HG03045 (cell line): ENCODE measurements around the gene LRRC26.

Source experiments
- ATAC-seq: cut with Tn5 transposase; IDR thresholded peaks from one replicate; pipeline ENCODE4 v1.9.1; 2021; ENCODE audit warnings: mild to moderate bottlenecking, moderate library complexity; ENCODE audit not compliant: unreplicated experiment

The LRRC26 gene

DNA sequence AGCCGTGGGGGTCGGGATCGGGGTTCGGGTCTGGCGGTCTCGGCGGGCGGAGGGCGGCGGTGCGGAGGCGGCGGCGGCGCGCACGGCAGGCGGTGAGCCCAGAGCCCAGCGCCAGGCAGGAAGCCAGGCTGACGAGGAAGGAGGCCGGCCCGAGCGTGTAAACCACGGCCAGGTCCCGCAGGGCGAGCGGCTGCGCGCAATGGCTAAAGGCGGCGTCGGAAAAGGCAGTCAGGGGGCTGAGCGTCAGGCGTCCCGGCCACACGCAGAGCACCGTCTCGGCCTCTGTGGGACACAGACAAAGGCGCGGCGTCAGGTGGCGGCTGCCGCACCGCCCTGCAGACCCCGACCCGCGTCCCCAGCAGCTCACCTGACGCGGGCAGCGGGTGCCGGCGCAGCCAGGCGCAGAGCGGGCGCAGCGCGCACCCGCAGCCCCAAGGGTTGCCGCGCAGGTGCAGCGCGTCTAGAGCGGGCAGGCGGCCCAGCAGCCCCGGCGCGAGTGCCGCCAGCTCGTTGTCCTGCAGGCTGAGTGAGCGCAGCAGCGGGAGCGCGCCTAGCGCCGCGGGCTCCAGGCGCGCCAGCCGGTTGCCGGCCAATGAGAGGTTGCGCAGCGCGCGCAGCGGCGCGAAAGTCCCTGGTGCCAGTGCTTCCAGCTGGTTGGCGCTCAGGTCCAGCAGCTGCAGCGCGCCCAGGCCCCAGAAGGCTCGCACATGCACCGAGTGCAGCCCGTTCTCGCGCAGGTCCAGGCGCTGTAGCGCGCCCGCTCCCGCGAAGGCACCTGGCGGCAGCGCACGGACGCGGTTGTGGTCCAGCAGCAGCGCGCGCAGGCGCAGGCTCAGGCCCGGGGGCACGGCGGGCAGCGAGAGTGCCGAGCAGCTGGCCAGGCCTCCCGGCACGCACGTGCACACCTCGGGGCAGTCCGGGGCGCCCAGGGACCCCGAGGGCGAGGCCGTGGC is 671 bp downstream of the LRRC26 start:
- ATAC-seq, result no peak

DNA sequence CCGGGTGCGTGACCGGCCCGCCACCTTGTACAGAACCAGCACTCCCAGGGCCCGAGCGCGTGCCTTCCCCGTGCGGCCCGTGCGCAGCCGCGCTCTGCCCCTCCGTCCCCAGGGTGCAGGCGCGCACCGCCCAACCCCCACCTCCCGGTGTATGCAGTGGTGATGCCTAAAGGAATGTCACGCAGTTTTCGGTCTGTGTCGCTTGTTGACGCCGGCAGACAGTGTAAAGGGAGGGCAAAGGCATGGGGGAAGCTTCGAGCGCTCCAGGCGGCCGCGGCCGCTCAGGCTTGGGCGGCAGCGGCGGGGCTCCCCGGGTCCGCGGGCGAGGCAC is 1.3 kb downstream of the LRRC26 start:
- no peak for ATAC-seq

DNA sequence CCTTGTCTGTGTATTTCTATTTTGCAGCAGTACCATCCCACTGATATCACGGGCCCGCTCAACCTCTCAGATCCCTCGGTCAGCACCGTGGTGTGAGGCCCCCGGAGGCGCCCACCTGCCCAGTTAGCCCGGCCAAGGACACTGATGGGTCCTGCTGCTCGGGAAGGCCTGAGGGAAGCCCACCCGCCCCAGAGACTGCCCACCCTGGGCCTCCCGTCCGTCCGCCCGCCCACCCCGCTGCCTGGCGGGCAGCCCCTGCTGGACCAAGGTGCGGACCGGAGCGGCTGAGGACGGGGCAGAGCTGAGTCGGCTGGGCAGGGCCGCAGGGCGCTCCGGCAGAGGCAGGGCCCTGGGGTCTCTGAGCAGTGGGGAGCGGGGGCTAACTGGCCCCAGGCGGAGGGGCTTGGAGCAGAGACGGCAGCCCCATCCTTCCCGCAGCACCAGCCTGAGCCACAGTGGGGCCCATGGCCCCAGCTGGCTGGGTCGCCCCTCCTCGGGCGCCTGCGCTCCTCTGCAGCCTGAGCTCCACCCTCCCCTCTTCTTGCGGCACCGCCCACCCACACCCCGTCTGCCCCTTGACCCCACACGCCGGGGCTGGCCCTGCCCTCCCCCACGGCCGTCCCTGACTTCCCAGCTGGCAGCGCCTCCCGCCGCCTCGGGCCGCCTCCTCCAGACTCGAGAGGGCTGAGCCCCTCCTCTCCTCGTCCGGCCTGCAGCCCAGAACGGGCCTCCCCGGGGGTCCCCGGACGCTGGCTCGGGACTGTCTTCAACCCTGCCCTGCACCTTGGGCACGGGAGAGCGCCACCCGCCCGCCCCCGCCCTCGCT is 1.9 kb downstream of the LRRC26 start:
- no peak for ATAC-seq

DNA sequence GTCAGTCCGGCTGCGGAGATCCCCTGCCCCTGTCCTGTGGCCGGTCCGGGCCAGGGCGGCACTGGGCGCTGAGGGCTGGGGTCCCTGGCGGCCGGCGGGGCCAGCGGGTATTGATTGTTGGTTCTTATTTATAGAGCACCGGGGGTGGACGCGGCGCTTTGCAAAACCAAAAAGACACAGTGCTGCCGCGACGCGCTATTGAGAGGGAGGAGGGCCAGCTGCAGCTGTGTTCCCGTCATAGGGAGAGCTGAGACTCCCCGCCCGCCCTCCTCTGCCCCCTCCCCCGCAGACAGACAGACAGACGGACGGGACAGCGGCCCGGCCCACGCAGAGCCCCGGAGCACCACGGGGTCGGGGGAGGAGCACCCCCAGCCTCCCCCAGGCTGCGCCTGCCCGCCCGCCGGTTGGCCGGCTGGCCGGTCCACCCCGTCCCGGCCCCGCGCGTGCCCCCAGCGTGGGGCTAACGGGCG is 2.5 kb downstream of the LRRC26 start:
- ATAC-seq, result no peak

DNA sequence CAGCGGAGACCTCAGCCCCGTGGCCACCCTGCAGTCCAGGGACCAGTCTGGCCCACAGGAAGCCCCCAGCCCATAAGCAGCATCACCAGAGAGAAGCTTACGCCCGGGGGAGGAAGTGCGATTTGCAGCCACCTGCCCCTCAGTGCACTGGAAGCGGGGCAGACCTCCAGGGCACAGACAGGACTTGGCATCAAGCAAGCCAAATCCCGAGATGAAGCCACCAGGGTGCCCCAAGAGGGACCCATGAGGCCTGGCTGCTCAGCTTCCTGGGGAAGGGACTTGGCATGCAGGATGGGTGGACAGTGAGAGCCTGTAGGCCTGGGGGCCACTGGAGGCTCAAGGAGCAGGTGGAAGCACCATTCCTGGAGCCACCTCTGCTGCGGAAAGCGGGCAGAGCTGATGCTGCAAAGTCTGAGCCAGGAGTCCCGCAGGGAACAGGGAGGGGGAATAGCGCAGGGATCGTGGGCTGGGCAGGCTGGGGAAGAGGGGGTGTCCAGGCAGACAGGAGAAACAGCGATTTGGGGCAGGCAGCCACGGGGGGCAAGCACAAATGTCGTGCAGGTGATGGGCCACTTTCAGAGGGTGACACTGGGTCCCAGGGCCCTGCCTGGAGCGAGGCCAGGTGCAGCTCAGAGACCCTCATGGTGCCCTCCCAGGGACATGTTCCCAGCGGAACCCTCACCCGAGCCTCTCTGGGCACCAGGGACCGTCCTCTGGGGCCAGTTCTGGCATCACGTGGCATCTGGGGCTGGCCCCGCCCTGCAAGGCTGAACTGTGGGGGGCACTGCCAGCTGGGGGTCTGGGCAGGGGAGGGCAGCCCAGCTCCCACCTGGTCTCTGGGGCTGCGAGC is 3.2 kb downstream of the LRRC26 start:
- no peak for ATAC-seq

DNA sequence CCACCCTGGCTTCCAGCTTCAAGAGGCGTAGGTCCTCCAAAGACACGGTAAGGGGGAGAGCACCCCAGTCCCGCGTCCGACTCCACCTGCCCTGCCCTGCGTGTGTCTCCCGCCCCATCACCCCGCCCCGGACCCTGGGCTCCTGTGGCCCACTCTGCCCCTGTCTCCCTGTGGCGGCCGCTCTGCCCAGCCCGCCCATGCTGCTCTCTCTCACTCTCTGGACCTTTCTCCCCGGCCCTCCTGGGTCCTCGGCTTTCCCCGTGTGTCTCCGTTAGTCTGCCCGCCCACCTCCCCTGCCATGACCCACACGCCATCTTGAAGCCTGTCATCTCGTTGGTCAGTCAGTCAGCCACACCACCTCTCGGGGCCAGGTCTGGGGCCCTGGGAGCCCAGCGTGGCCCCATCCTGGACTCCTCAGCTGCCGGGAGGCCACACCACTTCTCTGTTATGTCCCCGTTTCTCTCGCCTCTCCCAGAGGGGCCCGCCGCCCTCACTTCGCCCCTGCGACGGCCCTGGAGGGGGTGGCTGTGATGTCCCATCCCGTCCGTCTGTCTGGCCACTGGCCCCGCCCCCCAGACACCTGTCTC is 4.5 kb downstream of the LRRC26 start:
- ATAC-seq, result no peak

DNA sequence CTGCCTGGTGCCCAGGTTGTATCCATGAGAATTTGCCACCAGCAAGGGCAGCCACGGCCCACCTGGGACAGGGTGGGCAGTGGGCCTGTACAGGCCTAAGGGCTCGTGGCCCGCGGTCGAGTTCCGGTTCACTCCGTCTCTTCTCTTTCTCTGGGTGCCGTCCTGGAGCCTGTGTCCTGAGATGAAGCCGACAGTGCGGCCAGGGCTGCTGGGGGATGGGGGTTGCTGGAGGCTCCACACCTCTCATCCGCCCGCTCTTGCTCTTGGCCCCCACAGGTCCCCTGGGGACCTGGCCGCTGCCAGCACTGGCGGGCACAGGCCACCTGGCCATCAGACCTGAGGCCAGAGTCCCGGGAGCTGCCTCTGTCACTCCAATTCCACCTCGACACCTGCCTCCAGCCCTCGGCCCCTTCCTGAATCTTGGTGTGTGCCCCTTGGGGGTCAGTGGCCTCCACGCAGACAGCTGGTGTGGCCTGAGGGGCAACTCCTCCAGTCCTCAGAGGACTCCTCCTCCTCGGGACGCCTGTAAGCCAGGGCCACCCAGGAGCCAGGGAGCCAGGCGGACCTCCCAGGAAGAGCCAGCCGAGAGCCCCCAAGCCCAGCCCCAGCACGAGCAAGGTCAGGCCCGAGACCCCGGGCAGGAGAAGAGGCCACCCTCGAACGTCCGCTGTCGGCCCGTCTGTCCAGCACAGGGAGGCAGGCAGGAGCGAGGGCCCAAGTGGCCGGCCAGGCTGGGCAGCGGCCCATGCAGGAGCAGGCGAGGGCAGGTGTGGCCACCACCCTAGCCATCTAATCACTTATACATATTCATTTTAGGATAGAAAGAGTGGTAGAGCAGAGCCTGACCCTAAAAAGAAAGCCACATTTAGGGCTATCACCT is 5.2 kb downstream of the LRRC26 start:
- ATAC-seq, result no peak

DNA sequence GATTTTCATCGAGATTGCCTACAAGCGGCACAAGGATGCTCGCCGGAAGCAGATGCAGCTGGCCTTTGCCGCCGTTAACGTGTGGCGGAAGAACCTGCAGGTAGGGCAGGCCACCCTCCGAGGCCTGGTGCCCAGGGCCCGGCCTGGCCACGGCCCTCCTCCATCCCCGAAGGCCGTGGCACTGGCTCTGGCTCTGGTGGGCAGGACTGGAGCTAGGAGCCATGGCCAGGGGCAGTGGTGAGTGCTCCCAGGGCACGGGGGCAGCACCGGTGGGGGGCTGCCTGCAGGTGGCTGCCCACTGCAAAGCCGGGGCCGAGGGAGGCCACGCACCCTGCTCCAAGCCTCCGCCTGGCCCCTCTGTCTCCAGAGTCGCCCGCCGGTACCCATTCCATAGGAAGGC is 6.0 kb downstream of the LRRC26 start:
- ATAC-seq, result no peak

DNA sequence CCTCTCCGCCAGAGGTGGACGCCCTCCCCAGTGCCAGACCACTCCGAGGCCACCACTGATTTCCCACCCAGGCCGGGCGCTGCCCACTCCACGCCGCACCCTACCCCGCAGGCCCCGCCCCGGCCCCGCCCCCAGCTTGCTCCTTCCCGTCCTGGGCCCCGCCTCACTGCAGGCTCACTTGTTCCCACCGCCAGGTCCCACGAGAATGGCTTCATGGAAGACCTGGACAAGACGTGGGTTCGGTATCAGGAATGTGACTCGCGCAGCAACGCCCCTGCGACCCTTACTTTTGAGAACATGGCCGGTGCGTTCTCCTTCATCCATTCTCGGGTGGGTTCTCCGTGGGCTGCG is 6.5 kb downstream of the LRRC26 start:
- no peak for ATAC-seq

DNA sequence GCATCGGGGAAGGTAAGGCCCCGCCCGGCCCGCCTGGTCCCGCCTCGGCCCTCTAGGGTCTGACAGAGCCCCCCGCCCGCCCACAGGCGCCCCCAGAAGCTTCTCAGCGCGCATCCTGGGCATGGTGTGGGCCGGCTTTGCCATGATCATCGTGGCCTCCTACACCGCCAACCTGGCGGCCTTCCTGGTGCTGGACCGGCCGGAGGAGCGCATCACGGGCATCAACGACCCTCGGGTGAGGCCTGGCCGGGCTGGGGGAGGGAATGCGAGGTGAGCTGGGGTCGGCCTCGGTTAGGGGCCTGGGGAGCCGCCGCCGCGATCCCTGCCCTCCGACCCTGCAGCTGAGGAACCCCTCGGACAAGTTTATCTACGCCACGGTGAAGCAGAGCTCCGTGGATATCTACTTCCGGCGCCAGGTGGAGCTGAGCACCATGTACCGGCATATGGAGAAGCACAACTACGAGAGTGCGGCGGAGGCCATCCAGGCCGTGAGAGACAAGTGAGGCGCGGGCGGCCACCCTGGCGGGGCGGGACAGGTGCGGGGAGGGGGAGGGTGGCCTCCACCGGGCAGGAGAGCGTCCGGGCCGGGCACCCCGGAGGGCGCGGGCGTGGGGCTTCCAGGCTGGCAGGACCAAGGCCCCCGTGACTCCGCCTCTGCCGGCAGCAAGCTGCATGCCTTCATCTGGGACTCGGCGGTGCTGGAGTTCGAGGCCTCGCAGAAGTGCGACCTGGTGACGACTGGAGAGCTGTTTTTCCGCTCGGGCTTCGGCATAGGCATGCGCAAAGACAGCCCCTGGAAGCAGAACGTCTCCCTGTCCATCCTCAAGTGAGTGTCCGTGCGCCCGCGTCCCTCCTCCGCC is 7.1 kb downstream of the LRRC26 start:
- no peak for ATAC-seq

DNA sequence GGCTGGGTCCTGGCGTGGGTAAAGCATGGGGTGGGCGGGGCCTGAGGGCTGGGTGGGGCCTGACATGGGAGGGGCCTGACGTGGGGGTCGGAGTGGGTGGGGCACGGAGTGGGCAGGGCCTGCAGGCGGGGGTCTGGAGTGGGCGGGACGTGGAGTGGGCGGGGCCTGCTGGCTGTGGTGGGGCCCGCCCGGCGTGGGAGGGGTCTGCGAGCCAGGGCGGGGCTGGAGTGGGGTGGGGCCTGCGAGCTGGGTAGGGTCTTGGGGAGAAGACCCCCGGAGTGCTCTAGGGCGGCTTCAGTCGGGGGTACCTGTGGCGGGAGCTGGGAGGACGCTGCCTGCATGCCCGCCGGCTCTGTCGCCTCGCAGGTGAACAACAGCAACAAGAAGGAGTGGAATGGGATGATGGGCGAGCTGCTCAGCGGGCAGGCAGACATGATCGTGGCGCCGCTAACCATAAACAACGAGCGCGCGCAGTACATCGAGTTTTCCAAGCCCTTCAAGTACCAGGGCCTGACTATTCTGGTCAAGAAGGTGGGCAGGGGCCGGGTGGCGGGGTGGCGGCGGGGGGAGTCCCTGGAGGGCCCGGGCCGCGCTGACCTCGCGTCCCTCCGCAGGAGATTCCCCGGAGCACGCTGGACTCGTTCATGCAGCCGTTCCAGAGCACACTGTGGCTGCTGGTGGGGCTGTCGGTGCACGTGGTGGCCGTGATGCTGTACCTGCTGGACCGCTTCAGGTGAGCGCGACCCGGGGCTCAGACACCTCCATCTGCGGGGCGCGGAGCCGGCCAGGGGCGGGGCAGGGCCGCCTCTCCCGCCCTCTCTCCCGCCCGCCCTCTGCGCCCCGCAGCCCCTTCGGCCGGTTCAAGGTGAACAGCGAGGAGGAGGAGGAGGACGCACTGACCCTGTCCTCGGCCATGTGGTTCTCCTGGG is 8.0 kb downstream of the LRRC26 start:
- no peak for ATAC-seq

DNA sequence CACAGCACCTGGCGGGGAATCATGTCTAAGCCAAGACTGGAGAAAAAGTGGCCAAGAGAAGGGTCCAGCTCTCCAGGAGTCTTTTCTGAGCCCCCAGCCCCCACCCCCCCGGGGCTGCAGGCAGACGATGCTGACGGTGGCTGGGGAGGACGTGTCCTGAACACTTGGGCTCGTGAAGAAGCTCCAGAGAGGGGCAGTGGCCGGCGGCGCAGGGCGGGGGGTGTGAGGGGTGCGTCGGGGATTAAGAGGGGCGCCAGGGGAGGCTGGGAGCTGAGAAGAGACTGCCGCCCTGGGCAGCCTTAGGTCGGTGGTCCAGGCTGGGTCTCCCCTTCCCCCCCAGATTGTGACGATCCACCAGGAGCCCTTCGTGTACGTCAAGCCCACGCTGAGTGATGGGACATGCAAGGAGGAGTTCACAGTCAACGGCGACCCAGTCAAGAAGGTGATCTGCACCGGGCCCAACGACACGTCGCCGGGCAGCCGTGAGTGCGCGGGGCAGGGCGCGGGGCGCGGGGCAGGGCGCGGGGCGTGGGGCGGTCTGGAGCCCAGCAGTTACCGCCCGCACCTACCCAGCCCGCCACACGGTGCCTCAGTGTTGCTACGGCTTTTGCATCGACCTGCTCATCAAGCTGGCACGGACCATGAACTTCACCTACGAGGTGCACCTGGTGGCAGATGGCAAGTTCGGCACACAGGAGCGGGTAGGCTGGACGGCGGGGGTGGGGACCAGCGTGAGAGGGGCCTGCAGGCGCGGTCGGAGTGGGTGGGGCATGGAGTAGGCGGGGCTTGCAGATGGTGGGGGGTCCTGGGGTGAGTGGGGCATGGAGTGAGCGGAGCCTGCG is 8.9 kb downstream of the LRRC26 start:
- ATAC-seq, result no peak

DNA sequence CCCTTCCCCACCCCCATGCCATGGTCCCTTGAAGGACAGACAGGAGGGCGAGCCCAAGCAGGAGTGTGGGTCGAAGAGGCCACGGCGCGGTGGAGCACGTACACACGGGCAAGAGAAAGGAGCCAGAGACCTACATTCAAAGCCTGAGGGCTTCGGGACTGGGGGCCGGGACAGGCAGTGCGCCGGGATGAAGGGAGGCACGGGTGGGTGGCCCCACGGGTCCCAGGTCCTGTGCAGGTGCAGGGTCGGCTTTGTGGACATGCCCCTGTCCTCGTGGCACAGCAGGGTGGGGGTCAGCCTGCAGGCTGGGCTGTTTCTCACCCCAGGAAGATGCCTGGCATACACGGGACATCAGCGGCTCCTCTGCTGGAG is 9.8 kb downstream of the LRRC26 start:
- no peak for ATAC-seq

DNA sequence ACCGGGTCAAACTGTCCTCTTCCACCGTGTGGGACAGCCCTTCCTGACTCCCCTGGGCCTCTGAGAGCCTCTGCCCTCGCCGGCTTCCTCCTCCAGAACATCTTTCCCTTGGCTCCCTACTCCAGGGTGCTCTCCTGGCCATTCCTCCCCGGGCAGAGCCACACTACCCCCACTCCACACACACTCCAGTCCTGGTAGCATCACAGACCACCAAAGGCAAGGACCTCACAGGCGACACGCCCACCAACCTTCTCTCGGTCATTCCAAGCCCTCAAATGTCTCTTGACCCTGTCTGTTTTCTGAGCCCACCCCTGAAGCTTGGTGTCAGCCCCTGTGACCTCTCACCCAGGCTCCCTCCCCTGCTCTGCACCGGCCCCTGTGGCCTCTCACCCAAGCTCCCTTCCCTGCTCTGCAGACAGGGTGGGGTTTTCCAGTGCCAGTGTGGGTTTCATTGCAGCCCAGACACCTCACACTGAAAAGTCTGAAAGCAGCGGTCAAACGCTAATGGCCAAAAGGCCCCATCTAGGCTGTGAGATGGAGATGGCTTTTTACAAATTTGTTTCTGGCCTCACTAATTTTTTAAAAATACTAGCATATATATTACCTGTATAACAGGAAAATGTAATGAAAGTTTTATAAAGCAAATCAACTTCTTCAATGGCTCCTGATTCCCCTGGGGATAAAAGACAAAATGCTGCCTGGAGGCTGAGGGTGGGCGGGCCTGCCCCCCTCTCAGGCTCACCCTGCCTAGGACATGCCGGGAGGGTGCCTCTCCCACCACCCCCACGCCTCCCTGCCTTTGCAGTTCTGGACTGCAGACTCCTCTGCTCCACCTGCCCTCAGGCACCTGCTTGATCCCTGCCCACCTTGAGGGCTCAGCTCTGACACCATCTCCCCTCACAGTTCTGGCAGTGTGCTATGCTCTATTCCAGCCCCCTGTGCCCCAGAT is 10.5 kb downstream of the LRRC26 start:
- ATAC-seq, result no peak

DNA sequence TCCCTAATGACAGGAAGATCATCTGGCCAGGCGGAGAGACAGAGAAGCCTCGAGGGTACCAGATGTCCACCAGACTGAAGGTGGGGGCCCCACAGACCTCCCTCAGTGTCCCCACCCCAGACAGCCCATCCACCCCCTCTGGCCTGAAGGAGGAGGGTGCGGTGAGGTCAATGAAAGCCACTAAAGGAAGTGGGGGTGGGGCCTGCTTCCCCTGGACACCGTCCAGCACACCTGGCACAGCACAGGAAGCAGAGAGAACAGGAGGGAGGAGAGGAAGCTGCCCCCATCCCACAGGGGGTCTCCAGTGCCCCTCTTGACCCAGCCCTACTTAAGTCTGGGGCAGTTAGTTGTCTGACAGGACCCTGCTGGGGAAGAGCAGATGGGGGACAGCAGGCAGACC is 11.2 kb downstream of the LRRC26 start:
- ATAC-seq, result no peak
